ENCODE data around the gene LRRC41.
"Not testable (repeated sequence)": the region's sequence is repeated elsewhere in the genome, so short reads cannot be mapped to it uniquely, and the experiment has no call there.

Gene LRRC41

DNA sequence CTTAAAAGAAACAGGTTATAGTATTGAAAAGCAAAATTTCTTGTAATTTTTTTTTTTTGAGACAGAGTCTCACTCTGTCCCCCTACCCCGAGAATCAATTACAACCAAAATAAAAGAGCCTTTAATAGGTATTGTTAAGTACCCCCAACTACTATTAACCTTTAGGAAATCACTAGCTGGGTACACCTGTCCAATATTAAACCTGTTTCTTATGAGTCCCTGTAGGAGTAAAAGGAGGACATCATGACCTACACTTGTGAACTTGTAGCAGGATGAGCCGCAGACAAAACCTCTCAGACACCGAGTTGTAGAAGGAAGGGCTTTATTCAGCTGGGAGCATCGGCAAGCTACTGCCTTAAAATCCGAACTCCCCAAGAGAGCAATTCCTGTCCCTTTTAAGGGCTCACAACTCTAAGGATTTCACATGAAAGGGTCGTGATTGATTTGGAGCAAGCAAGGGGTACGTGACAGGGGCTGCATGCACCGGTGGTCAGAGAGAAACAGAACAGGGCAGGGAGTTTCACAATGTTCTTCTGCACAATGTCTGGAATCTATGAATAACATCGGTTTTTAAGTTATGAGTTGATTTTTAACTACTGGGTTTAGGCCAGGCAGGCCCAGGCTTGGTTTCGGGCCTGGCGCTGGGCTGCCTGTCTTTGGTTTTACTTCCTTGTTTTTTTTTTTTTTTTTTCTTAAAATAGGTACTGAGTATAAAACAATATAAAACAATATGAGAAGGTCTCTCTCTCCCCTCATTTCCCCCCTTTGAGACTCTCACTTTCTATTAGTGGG, 22.1 kb upstream of the LRRC41 start:
- DNase-seq = not testable (repeated sequence)

DNA sequence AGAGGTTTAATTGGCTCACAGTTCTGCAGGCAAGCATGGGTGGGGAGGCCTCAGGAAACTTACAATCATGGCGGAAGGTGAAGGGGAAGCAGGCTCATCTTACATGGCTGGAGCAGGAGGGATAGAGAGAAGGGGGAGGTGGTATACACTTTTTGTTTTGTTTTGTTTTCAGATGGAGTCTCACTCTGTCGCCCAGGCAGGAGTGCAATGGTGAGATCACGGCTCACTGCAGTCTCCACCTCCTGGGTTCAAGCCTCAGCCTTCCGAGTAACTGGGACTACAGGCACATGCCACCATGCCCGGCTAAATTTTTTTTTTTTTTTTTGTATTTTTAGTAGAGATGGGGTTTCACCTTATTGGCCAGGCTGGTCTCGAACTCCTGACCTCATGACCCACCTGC, 18.8 kb upstream of the LRRC41 start:
- DNase-seq = not testable (repeated sequence)

DNA sequence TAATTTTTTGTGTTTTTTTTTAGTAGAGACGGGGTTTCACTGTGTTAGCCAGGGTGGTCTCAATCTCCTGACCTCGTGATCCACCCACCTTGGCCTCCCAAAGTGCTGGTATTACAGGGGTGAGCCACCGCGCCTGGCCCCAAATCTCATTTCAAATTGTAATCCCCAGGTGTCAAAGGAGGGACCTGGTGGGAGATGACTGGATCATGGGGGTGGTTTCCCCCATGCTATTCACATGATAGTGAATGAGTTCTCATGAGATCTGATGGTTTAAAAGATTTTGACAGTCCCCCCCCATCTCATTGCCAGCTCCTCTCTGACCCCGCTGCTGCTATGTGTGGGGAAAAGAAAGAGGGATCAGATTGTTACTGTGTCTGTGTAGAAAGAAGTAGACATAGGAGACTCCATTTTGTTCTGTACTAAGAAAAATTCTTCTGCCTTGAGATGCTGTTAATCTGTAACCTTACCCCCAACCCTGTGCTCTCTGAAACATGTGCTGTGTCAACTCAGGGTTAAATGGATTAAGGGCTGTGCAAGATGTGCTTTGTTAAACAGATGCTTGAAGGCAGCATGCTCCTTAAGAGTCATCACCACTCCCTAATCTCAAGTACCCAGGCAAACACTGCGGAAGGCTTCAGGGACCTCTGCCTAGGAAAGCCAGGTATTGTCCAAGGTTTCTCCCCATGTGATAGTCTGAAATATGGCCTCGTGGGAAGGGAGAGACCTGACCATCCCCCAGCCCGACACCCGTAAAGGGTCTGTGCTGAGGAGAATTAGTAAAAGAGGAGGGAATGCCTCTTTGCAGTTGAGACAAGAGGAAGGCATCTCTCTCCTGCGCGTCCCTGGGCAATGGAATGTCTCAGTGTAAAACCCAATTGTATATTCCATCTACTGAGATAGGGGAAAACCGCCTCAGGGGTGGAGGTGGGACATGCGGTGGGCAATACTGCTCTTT, 16.8 kb upstream of the LRRC41 start:
- not testable (repeated sequence) for DNase-seq

DNA sequence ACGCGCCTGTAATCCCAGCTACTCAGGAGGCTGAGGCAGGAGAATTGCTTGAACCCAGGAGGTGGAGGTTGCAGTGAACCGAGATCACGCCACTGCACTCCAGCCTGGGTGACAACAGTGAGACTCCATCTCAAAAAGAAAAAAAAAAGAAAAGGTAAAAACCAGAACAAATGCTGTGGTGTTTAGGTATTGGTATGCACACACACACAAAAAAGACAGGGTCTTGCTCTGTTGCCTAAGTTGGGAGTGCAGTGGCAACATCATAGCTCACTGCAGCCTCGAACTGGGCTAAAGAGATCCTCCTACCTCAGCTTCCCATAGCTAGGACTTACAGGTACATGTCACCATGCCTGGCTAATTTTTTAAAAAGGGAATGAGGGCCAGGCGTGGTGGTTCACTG, 15.9 kb upstream of the LRRC41 start:
- not testable (repeated sequence) for DNase-seq

DNA sequence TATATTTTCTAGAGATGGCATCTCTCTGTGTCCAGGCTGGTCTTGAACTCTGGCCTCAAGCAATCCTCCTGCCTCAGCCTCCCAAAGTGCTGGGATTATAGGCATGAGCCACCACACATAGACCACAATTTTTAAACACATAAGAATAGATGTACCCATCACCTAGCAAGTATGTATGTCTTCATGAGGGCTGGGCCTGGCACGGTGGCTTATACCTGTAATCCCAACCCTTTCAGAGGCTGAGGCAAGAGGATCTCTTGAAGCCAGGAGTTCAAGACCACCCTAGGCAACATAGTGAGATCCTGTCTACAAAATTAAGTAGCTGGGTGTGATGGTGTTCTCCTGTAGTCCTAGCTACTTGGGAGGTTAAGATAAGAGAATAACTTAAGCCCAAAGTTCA, 13.9 kb upstream of the LRRC41 start:
- no peak for DNase-seq

DNA sequence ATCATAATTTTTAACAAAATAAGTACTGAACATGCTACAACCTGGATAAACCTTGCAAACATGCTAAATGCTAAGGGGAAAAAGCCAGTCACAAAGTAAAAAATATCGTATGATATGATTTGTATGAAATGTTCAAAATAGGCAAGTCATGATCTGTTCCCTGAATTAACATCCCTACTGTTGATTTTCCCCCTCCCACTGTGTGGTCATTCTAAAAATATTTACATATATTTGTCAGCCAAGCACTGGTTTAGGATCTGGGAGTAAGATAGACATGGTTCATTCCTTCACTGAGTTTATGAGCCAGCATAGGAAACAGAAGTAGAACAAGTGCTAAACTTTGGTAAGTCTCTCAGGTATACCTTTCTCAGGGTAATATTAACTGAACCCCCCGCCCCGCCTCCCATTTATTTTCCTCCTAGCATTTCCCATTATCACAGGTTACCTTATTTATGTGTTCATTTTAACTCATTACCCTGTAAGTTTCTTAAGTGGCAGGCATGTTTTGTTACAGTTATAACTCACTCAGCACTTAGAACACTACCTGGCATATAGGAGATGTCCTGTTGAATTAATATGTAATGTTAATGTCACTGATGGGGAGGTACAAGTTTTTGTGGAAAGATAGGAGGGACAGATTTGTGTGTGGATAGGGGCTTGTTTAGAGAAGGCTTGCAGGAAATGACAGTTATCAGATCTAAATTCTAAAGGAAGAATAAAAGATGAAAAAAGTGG, 12.4 kb upstream of the LRRC41 start:
- no peak for DNase-seq

DNA sequence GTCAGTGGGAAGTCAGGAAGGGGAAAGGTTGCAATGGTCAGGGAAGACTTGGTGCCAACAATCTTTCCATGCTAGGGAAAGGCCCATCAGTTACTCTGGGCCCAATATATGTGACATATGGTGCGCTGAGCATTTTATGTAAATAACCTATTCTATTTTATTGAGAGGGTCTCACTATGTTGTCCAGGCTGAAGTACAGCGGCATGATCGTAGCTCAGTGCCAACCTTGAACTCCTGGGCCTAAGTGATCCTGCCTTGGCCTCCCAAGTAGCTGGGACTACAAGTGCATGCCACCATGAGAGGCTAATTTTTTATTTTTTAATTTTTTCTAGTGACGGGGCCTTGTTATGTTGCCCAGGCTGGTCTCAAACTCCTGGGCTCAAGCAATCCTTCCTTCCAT, 6.9 kb upstream of the LRRC41 start:
- DNase-seq = no peak

DNA sequence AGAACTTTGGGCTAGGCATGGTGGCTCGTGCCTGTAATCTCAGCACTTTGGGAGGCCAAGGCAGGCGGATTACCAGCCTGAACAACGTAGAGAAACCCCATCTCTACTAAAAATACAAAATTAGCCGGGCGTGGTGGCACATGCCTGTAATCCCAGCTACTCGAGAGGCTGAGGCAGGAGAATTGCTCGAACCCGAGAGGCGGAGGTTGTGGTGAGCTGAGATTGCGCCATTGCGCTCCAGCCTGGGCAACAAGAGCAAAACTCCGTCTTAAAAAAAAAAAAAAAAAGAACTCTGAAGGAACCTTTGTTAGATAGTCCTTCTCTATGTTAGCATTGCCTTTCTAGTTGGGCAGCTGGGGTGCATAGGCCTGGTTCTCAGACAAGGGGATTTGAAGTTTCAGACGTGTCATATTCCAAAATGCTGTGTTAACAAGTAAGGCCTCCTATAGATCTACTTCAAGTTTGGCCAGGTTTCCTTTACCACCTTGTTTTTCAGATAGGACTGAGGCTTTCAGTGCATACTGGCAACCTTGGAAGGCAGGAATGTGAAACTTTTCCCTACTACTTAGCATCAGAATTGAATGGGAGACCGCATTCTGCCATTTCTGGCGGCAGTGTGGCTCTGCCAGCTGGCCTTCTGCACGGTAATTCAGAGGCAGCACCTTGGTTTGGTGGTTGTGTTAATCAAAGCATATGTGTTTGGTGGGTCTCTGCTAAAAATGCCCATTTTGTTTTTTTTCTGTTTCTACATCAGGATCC, 6.2 kb upstream of the LRRC41 start:
- no peak for DNase-seq

DNA sequence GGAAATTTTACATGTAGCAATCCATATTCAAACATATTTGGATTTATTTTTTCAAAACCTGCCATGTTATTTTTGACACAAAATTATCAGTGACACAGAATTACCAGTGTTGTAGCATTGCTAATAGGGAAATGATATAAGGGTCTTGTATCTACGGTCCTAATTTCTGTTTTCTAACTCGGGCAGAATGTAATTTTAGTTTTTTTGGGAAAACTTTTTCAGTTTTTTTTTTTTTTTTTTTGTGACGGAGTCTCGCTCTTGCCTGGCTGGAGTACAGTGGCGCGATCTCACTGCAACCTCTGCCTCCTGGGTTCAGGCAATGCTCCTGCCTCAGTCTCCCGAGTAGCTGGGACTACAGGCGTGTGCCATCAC, 2.7 kb upstream of the LRRC41 start:
- DNase-seq = no peak

DNA sequence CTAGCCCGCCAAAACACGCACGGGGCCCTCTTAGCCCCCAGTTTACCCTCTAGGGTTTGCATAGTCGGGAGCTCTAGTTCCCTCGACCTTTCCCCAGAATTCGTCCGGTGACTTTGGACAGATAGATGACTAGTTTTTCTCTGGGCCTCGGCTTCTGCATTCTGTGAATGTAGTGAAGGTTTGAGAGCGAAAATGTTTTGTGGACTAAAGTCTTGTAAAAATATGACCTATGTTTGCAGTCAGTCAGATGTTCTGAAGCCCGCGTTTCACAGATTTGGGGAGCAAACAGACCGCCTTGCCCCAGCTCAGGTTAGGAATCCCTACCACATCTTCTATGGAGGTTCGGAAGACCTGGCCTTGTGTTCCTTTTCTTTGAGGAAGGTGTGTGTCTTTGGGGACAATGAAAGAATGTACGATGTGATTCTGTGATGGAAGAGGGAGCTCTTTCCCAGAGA, 483 bp upstream of the LRRC41 start:
- DNase-seq = no peak

DNA sequence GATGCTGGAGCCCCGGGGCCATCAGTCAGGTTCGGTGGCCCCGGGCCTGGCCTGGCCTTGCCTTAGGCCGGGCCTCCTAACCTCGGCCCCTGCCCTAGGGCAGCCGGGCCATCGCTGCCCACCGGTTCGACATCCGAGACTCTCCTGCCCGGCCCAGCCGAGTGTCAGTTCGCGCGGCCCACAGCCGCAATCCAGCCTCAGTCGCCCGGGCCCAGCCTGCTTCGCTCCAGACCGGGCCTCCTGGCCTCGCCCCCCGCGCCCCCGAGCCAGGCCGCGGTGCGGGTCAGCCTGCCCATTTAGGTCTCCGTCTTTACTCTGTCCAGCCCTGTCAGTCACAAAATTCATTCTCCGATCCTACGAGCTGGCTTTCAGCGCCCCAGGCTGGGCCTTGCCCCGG, 777 bp downstream of the LRRC41 start:
- no peak for DNase-seq

DNA sequence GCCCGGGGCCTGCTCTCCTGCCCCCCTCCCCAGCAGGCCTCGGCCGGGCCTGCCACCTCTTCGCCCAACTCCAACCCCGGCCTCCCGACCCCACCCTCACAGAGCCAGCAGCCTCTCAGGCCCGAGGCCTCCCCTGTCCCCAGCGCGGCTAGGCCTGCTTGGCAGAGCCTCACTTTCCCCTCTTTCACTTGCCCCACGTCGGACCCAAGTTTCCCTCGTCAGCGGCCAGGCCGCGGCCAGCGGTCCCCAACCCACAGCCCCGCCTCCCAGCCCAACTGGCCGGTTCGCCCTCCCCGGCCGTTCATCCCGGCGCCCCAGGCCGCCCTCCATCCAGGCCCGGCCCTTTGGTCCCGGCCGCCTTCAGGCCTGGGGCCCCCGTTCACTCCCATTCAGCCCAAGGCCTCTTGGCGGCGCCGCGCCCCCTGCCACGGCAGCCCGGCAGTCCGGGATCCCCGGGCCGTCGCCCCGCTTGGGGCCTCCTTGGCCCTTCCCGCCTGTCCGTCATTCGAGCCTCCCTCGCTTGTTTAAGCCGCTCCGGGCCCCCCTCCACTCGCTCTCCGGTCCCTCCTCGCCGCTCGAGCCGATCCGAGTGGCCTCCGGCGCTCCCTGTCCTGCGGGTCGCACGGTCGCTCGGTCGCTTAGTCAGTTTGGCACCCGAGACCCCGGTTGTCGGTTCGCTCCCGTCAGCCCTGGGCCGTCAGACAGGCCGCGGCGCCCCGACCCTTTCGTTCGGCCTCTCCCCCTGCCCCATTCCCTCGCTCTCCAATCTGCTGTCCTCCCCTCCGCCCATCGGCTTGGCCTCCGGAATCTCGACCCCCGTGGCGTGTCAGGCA, 1.4 kb downstream of the LRRC41 start:
- DNase-seq = no peak

DNA sequence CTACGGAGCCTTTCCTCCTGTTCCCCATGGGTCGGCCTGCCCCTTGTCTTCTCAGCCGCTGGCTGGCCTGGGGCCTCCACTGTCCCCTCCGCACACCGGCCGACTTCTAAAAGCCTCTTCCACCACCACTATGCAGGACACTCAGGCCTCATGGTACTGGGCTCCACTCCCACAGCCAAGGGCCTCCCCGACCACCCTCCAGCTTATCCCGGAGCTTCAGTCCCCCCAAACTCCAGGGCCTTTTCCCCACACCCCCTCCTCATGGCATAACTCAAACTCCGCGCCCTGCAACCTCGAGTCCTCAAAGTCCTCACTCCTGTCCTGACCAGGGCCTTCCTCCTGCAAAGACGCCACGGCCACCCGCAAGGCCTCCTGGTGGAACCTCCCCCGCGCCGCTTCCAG, 2.0 kb downstream of the LRRC41 start:
- DNase-seq = no peak

DNA sequence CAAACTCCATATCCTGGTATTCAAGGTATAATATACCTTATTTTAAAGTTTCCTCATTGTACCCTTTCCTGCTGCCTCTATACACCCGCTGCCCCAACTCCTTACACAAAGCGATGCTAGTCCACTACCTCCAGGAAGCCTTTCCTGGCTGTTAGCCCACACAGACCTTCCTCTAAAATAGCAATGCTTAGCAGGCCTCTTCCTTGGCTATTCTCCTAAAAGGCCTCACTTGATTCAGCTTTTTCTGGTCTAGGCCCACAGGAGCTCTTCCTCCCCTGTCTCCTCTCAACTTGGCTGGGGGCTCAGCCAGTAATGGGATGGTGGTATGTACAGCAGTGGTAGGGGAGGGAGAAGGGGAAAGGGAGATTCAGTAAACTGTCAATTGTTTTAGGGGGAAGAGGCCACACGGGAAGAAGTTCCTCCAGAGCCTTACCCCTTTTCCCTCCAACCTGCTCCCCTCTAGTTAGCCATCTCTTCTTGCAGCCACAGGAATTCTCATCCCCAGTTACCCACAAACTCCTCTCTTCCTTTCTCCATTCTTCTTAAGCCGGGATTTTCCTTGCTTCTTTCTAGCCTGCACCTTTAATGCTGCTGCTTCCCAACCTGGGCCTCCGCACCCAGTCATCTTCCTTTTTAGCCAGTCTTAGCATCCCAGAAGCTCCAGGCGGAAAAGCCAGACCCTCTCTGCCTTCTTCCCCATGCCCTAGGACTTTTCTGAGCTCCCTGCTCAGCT, 2.6 kb downstream of the LRRC41 start:
- no peak for DNase-seq

DNA sequence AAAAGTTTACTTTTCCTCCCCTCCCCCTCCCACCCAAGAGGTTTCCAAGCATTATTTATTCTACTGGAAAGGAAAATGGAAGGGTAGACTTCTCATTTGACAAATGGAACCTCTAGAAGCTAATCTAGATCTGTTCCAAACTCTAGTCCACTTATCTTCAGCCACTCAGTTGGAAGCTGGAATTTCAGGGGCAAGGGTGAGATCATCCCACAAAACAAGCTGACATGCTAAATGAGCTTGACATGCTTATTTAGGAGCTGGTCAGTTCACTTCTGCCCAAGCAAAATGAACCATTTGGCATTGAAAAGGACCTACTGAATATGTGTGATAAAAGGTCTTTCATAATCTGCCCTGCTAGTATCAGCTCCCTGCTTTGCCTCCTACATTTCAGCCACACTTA, 5.0 kb downstream of the LRRC41 start:
- no peak for DNase-seq

DNA sequence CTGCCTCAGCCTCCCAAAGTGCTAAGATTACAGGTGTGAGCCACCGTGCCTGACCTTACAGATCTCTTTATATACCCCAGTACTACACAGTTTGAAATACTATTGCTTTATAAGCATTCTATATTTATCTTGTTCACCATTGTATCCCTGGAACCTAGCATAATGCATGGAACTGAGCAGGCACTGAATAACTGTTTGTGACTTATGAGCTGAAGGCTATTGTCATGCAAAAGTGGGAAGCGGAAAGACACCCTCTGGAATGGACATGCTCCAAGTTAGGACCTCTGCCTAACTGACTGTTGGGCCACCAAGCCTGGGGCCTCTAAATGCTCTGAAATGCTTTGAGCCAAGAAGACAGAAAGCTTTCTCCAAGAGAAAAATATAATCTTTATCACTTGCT, 8.1 kb downstream of the LRRC41 start:
- no peak for DNase-seq

DNA sequence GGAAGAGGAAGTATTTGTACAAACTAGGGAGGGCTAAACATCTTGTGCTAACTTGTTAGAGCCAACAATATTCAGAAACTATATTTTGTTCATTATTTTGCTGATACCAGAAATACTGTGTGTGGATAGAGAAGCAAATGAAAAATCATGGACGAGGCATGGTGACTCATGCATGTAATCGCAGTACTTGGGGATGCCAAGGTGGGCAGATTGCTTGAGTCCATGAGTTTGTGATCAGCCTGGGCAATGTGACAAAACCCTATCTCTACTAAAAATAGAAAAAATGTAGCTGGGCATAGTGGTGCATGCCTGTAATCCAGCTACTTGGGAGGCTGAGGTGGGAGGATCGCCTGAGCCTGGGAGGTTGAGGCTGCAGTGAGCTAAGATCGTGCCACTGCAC, 13.4 kb downstream of the LRRC41 start:
- no peak for DNase-seq

DNA sequence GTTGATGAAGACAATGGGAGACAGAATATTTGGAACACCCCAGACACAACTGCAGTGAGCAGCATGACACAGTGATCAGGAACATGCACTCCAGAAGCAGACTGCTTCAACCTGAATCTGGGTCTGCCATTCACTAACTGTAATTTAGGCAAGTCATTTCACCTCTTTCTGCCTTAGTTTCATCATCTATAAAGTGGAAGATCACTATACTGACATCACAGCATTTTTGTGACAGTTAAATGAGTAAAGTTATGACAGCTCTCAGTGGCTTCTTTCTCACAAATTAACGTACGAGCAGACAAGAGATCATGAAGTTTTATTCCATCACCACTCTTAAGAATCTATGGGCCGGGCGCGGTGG, 14.3 kb downstream of the LRRC41 start:
- DNase-seq = no peak

DNA sequence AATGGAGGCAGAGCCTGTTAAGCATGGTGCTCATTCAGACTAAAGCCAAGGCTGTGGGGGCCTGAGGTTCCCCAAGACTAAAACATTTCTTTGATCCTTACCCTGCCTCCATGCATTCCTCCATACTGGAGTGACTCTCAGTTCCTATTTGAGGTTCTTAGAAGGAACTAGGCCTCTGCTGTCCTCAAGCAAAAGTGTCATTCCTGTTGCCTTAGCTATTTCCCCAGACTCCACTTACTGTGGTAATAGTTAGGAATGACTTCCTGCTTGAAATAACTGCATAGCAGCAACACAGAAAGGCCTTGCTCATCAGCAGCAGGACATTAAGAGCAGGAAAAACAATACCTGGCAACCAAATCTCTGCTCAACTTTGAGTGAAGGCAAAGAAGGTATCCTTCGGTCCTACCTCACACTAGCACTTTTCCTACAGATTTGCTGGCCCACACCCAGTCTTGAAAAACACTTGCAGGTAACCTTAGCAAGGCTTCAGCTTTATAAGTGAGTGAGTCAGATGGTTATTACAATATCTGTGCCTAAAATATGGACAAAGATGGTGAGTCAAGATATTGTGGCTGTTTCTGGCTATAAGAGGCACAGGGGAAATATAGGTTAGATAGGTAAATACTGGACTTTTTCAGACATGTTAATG, 14.8 kb downstream of the LRRC41 start:
- DNase-seq = no peak

DNA sequence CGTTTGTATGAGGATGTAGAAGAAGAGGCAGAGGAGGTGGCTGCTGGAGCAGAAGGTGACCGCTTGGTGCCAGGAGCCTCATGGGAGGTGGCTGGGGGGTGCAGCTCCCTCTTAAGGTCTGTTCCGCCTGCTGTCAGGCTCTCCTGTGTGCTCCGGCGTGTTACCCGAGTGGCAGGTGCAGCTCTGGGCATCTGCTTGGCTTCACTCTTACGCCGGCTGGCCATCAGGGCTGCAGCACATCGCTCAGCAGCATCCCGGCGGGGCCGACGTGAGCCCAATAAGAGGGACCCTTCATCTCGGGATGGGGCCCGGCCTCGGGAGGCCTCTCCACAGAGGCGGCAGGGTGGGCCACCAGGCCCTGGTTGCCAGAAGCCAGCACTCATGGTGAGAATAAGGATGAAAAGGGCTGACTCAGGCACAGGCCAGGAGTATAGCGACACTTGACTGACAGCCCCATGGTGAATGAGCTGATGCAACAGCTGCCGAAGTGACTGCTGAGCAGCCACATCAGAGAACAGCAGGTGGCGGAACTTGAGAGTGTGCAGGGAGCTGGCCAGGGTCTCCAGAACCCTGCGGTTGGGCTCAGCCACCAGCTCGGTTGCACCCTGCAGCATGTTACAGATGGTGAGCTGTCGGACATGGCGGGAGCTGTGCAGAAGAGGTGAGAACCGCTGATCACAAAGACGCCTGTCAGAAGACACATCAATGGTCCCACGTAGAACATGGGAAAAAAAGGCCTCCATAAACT, 17.5 kb downstream of the LRRC41 start:
- no peak for DNase-seq
